HG03575 (cell line): Measurements from ENCODE around the gene ZNF831.

ENCODE experiments used
- ATAC-seq: cut with Tn5 transposase; IDR thresholded peaks from one replicate; pipeline ENCODE4 v1.9.1; 2021; ENCODE audit not compliant: unreplicated experiment, insufficient number of reproducible peaks, low FRiP score; ENCODE audit errors: extremely low read depth

ZNF831 gene

GRCh38 chr20:59175002-59175401 lies 11.4 kb downstream of the ZNF831 start:
- no peak for ATAC-seq

GRCh38 chr20:59175861-59176260 lies 12.2 kb downstream of the ZNF831 start:
- no peak for ATAC-seq

GRCh38 chr20:59176812-59177211 lies 13.2 kb downstream of the ZNF831 start:
- ATAC-seq: no peak

GRCh38 chr20:59177266-59178250 lies 13.9 kb downstream of the ZNF831 start:
- no peak for ATAC-seq

- ATAC-seq: no peak
These were observed 15.5 kb downstream of the ZNF831 start for GRCh38 chr20:59178983-59179595.

GRCh38 chr20:59179988-59180387 lies 16.4 kb downstream of the ZNF831 start:
- no peak for ATAC-seq

- no peak for ATAC-seq
These were observed 18.3 kb downstream of the ZNF831 start for GRCh38 chr20:59181936-59182335.

- ATAC-seq: no peak
These were observed 18.9 kb downstream of the ZNF831 start for GRCh38 chr20:59182401-59183044.

- ATAC-seq: no peak
These were observed 20.1 kb downstream of the ZNF831 start for GRCh38 chr20:59183751-59184150.

GRCh38 chr20:59184880-59185447 lies 21.3 kb downstream of the ZNF831 start:
- ATAC-seq: no peak

GRCh38 chr20:59185809-59186208 lies 22.2 kb downstream of the ZNF831 start:
- no peak for ATAC-seq

GRCh38 chr20:59190466-59190865 lies 26.8 kb downstream of the ZNF831 start:
- ATAC-seq: no peak

GRCh38 chr20:59191036-59191755 lies 27.6 kb downstream of the ZNF831 start:
- ATAC-seq: no peak

- ATAC-seq: no peak
These were observed 28.3 kb downstream of the ZNF831 start for GRCh38 chr20:59191756-59192532.

GRCh38 chr20:59192533-59192896 lies 28.9 kb downstream of the ZNF831 start:
- no peak for ATAC-seq

- ATAC-seq: no peak
These were observed 29.7 kb downstream of the ZNF831 start for GRCh38 chr20:59193325-59193724.

GRCh38 chr20:59194023-59194935 lies 30.7 kb downstream of the ZNF831 start:
- no peak for ATAC-seq
